Ovary (tissue), 3 donors: ENCODE data around the gene PAX6.

Experiments used
- EP300 ChIP-seq: sonication (generic); formaldehyde crosslinking; IDR thresholded peaks from one replicate; pipeline ENCODE4 v1.6.1; 2017; ENCODE audit warnings: antibody characterized with exemption
- POLR2A ChIP-seq: fragments of 450-650 bp; IDR thresholded peaks from one replicate; pipeline ENCODE4 v1.6.1; 2017; ENCODE audit warnings: antibody characterized with exemption, mild to moderate bottlenecking, moderate library complexity
- TF ChIP-seq, protein P1 (sequence below), 3 donors: fragments of 450-650 bp in 2 of 3; fragments of 200-600 bp in 1 of 3; IDR thresholded peaks; one replicate each; pipeline versions ENCODE4 v1.5.1 to v1.8.0; 2016 to 2022; ENCODE audit warnings: antibody characterized with exemption in 3 of 3, mild to moderate bottlenecking in 1 of 3
- donor health status: DM: no; HTN: no; CAD: no.

DNA sequence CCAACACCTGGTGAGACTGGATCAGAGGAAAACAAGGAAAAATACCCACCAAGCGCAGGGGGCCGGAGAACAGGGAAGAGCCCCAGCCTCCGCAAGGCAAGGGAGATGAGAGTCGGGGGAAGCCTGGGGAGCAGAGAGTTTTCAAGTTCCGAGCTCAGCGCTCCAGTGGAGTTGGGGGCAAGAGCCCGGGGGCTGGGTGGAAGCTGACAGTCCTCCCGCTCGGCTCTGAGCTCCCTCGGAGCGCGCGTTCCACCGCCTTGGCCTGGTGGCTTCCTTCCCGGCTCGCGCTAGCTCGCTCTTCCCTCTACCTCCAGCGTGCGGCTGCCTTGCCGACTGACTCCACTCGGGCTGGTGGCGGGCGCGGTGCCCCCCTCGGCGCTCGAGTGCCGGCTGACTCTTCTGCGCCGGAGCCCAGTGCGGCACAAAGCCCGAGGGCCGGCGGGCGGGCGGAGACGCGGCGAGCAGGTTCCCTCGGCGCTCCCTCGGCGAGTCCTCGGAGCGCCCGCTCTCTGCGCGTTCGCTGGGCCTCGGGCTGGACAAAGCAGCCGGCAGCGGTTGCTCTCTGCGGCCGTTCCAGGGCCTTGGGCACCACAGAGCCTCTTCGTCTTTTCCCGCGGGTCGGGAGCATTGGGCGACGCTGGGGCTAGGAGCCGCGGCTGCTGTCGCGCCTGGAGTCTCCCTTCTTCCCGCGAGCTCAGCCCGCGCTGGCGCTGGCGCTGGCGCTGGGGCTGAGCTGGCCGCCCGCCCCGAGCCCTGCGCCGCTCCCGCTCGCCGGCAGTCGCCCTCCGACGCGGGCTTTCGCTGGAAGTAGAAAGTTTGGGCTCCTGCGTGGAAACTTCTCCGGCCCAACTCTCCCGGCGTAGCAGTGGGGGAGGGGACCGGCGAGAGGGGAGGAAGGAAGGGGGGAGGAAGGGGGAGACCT is 1.0 kb downstream of the PAX6 start:
- TF ChIP-seq, protein P1, sequence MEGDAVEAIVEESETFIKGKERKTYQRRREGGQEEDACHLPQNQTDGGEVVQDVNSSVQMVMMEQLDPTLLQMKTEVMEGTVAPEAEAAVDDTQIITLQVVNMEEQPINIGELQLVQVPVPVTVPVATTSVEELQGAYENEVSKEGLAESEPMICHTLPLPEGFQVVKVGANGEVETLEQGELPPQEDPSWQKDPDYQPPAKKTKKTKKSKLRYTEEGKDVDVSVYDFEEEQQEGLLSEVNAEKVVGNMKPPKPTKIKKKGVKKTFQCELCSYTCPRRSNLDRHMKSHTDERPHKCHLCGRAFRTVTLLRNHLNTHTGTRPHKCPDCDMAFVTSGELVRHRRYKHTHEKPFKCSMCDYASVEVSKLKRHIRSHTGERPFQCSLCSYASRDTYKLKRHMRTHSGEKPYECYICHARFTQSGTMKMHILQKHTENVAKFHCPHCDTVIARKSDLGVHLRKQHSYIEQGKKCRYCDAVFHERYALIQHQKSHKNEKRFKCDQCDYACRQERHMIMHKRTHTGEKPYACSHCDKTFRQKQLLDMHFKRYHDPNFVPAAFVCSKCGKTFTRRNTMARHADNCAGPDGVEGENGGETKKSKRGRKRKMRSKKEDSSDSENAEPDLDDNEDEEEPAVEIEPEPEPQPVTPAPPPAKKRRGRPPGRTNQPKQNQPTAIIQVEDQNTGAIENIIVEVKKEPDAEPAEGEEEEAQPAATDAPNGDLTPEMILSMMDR (IDR thresholded peaks at IDR 0.05) = no peak
- TF ChIP-seq POLR2A (no peak), EP300 (no peak)
